Measurements from ENCODE around the gene LEMD1. TPM values are rescaled to one million over a fixed set of nuclear protein-coding genes. Genes with fewer than 3 reads are reported as not detected.

LEMD1 gene
- total RNA-seq, 1 experiment from 2014 or later, result not detected

GRCh38 chr1:205454903-205455335 lies 33.1 kb upstream of the LEMD1 start:
- POLR2A ChIA-PET, result no interaction called here

GRCh38 chr1:205453466-205453865 lies 31.6 kb upstream of the LEMD1 start:
- intact Hi-C loops (cut with micrococcal nuclease; ENCODE audit: unreplicated experiment) (no loop called here), in situ Hi-C loops (cut with HindIII; ENCODE audit: low pct_unique_long_range_greater_than_20kb, low sequenced_read_pairs) (no loop called here)
- no peaks in the 10 kb centered on the region for H3K9me3 ChIP-seq (ENCODE audit: control insufficient read depth, insufficient read depth, low read depth, low read length)
- no peak overlapping the region for H3K4me3 ChIP-seq (ENCODE audit: low read depth in 2 of 2, low read length in 2 of 2)
- H3K36me3 ChIP-seq (ENCODE audit: control insufficient read depth, insufficient read depth, low read length), result no peaks in the 10 kb centered on the region
- DNase-seq (ENCODE audit: low read depth, low spot score), result no peak
- H3K27ac ChIP-seq (ENCODE audit: low read length), result no peak overlapping the region
- ATAC-seq, result no peak
- H3K4me1 ChIP-seq (ENCODE audit: control insufficient read depth, insufficient read depth, low read length), result peaks cover 4% of the 10 kb centered on the region
- ChIA-PET POLR2A (no interaction called here), CTCF (no interaction called here)
- TF ChIP-seq SIN3A (IDR thresholded peaks at IDR 0.05; ENCODE audit: borderline replicate concordance, insufficient read depth, low read depth, low read length) (no peak), CTCF (IDR thresholded peaks at IDR 0.05) (no peak), TCF7L2 (IDR thresholded peaks at IDR 0.05; ENCODE audit: low read depth, low read length) (no peak), REST (IDR thresholded peaks at IDR 0.05; ENCODE audit: insufficient read depth in 1 of 2, low read depth in 2 of 2, low read length in 1 of 2) (no peak), POLR2AphosphoS5 (IDR thresholded peaks at IDR 0.05; ENCODE audit: low read depth, low read length) (no peak)
- BruUV-seq (replicated peaks), result no TSS peak
- H3K27me3 ChIP-seq (ENCODE audit: control insufficient read depth, insufficient read depth, low read length), result peaks cover 19% of the 10 kb centered on the region; the same call in 1 of the 2 replicates

More at GRCh38 chr1:205454903-205455335, 33.1 kb upstream of the LEMD1 start:
- in situ Hi-C loops (cut with HindIII; ENCODE audit: low pct_unique_long_range_greater_than_20kb, low sequenced_read_pairs) (no loop called here), intact Hi-C loops (cut with micrococcal nuclease; ENCODE audit: unreplicated experiment) (no loop called here)
- CTCF ChIA-PET, result interaction anchor here (1.3 kb wide), 1 partner anchor 129 kb away, joined by 7 read pairs; no protein-coding TSS in a partner anchor
- no TSS peak for BruUV-seq (replicated peaks)
- H3K27me3 ChIP-seq (ENCODE audit: control insufficient read depth, insufficient read depth, low read length), result peaks cover 31% of the 10 kb centered on the region
- no peak for ATAC-seq
- H3K36me3 ChIP-seq (ENCODE audit: control insufficient read depth, insufficient read depth, low read length), result no peaks in the 10 kb centered on the region
- no peak for DNase-seq (ENCODE audit: low read depth, low spot score)
- no peaks in the 10 kb centered on the region; the same call in 1 of the 2 replicates for H3K4me1 ChIP-seq (ENCODE audit: control insufficient read depth, insufficient read depth, low read length)
- no peaks in the 10 kb centered on the region for H3K9me3 ChIP-seq (ENCODE audit: control insufficient read depth, insufficient read depth, low read depth, low read length)
- no peak for TF ChIP-seq CTCF (IDR thresholded peaks at IDR 0.05)
- TF ChIP-seq SIN3A (IDR thresholded peaks at IDR 0.05; ENCODE audit: borderline replicate concordance, insufficient read depth, low read depth, low read length), result no peak
- TF ChIP-seq REST (IDR thresholded peaks at IDR 0.05; ENCODE audit: insufficient read depth in 1 of 2, low read depth in 2 of 2, low read length in 1 of 2), result no peak
- no peak for TF ChIP-seq POLR2AphosphoS5 (IDR thresholded peaks at IDR 0.05; ENCODE audit: low read depth, low read length)
- TF ChIP-seq TCF7L2 (IDR thresholded peaks at IDR 0.05; ENCODE audit: low read depth, low read length), result no peak
- no peak overlapping the region for H3K27ac ChIP-seq (ENCODE audit: low read length)
- H3K4me3 ChIP-seq (ENCODE audit: low read depth in 2 of 2, low read length in 2 of 2), result no peak overlapping the region
